Activated naive CD8-positive, alpha-beta T cell treated with anti-CD3 and anti-CD28 coated beads for 36 hours (primary cell): Measurements from ENCODE around the gene GPR107. TPM values are rescaled to one million over a fixed set of nuclear protein-coding genes. Genes with fewer than 3 reads are reported as not detected.
A peak's percentile ranks its signal among the peaks of the same experiment; 100 is the strongest.

Experiments used
- DNase-seq: peaks from one replicate; pipeline ENCODE4 v3.0.0; 2021
- H3K27ac Mint-ChIP-seq: one replicate; pipeline ENCODE4 v1.8.0; 2022; ENCODE audit warnings: mild to moderate bottlenecking, moderate library complexity, mixed read lengths
- H3K27me3 Mint-ChIP-seq: one replicate; pipeline ENCODE4 v1.8.0; 2022; ENCODE audit warnings: mild to moderate bottlenecking, mixed read lengths
- H3K36me3 Mint-ChIP-seq: one replicate; pipeline ENCODE4 v1.8.0; 2021; ENCODE audit warnings: mild to moderate bottlenecking, mixed read lengths
- H3K4me1 Mint-ChIP-seq: one replicate; pipeline ENCODE4 v1.8.0; 2021; ENCODE audit warnings: mixed read lengths
- H3K4me3 Mint-ChIP-seq: one replicate; pipeline ENCODE4 v1.8.0; 2022; ENCODE audit warnings: mild to moderate bottlenecking, moderate library complexity, mixed read lengths
- H3K9me3 Mint-ChIP-seq: one replicate; pipeline ENCODE4 v1.8.0; 2022; ENCODE audit warnings: mixed read lengths
- total RNA-seq, 2 experiments: library from RNA; stranded (reverse); gene quantifications; one replicate each; pipeline ENCODE4 v1.2.3, GENCODE V29; 2021

The GPR107 gene
- total RNA-seq, 2 experiments from 2014 or later, result 17.7 to 19.4 TPM

DNA sequence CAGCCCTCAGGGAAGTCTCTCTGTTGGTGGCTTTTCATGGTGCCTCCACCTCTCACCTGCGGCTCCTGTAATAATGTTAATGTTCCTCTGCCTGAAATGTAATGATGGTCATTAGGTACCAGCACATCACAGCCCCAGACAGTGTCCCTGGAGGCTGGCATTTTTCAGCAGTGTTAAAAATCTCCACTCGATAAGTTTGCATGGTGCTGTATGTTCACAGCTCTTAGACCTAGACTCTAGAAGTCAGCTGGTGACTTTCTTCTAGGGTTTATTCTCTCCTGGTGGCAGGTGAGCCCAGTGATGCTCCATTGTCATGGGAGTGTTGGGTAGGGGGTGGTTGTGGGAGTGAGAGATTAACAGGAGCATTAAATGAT is 53.1 kb downstream of the GPR107 start:
- peak overlapping the region; percentile 63 for H3K27ac Mint-ChIP-seq
- no peak overlapping the region for H3K4me3 Mint-ChIP-seq
- H3K27me3 Mint-ChIP-seq, result no peaks in the 10 kb centered on the region
- no peak for DNase-seq
- H3K9me3 Mint-ChIP-seq, result no peaks in the 10 kb centered on the region
- peaks cover 16% of the 10 kb centered on the region for H3K36me3 Mint-ChIP-seq
- peaks cover 29% of the 10 kb centered on the region for H3K4me1 Mint-ChIP-seq

DNA sequence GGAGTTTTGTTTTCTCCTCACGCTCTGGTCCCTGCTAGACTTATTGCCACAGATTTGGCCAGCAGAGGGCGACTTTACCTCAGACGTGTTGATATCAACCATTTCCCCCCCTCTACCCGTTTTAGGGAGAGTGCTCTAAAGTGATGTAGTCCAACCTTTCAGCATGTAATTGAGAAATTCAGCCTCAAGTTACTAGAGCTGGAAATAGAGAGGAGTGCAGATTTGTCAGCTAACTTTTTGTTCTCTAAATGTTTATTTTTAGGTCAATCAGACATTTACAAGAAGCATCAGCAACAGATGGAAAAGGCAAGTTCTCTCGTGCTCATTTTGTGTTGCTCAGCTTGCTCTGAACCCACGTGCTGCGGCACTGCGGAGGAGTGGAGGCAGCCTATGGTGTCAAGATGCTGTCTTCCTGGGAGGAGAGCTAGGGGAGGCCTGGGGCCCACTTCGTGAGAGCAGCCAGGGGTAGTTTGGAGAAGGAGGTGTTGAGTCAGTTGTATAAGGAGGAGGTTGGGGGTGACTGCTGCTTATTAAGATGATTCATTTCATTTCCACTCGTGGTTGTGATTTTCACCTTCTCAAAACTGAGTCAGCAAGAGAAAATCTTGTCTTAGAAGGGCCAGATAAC is 53.6 kb downstream of the GPR107 start:
- Mint-ChIP-seq H3K36me3 (peaks cover 16% of the 10 kb centered on the region), H3K27me3 (no peaks in the 10 kb centered on the region), H3K4me1 (peaks cover 29% of the 10 kb centered on the region), H3K9me3 (no peaks in the 10 kb centered on the region), H3K27ac (peak overlapping the region; percentile 63), H3K4me3 (no peak overlapping the region)
- DNase-seq, result peak; percentile 69

DNA sequence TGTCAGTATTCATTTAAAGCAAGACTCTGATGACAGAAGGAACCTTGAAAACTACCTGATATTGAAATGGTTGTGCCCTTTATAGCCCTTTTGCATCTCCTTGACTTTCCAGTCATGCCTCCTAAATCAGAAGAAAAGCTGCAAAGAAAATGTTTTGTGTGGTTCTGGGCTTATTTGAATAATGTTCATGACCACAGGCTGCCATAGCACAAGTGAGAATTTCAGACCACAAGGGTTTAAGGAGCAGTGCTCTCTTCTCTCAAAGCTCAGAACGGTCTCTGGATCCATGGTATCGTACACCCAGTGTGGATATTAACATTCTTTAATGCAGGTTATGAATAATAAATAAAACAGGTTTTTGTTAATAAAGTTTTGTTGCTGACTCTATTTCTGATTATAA is 54.2 kb downstream of the GPR107 start:
- peaks cover 29% of the 10 kb centered on the region for H3K4me1 Mint-ChIP-seq
- peaks cover 16% of the 10 kb centered on the region for H3K36me3 Mint-ChIP-seq
- H3K27ac Mint-ChIP-seq, result peak overlapping the region; percentile 42
- no peak for DNase-seq
- no peak overlapping the region for H3K4me3 Mint-ChIP-seq
- H3K27me3 Mint-ChIP-seq, result no peaks in the 10 kb centered on the region
- no peaks in the 10 kb centered on the region for H3K9me3 Mint-ChIP-seq

DNA sequence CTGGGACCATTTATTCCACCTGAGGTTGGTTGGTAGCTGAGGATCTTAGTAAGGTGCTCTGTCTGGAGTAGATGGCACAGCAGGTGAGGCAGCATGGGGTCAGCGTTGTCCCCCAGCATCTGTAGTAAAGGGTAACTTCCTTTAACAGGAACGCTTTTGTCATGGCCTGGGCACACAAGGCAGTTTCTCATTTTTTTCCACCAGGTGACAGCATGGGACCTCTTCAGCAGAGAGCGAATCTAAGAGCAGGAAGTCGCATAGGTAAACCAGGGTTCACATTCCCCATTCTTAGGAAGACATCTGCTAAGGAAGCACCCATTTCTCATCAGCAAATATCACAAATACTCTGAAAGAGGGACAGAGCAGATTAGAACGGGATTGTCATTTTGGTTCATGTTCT is 56.5 kb downstream of the GPR107 start:
- Mint-ChIP-seq H3K4me1 (peaks cover 29% of the 10 kb centered on the region), H3K9me3 (no peaks in the 10 kb centered on the region), H3K27me3 (no peaks in the 10 kb centered on the region), H3K36me3 (peaks cover 14% of the 10 kb centered on the region), H3K27ac (no peak overlapping the region), H3K4me3 (no peak overlapping the region)
- no peak for DNase-seq

DNA sequence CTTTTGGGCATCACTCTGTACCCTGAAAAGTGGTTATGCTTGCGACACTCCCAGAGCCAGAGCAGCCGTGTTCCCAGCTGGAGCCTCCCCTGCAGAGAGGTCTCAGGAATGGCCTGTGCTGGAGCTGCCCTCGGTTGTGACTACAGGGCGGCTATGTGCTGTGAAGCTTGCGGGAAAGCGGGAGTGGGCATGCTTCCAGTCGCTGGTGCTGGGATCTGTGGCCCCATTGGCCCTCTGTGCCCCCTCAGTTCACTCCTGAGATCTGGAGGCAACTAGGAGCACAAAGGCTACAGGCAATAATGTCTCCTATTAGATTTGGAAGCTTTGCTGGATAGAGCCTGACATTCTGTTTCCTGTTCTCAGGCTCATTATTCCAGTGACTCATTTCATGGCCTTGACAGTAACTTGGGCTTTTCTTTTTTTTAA is 56.9 kb downstream of the GPR107 start:
- peaks cover 12% of the 10 kb centered on the region for H3K36me3 Mint-ChIP-seq
- H3K27ac Mint-ChIP-seq, result no peak overlapping the region
- no peak for DNase-seq
- H3K4me3 Mint-ChIP-seq, result no peak overlapping the region
- H3K9me3 Mint-ChIP-seq, result no peaks in the 10 kb centered on the region
- peaks cover 29% of the 10 kb centered on the region for H3K4me1 Mint-ChIP-seq
- H3K27me3 Mint-ChIP-seq, result no peaks in the 10 kb centered on the region

DNA sequence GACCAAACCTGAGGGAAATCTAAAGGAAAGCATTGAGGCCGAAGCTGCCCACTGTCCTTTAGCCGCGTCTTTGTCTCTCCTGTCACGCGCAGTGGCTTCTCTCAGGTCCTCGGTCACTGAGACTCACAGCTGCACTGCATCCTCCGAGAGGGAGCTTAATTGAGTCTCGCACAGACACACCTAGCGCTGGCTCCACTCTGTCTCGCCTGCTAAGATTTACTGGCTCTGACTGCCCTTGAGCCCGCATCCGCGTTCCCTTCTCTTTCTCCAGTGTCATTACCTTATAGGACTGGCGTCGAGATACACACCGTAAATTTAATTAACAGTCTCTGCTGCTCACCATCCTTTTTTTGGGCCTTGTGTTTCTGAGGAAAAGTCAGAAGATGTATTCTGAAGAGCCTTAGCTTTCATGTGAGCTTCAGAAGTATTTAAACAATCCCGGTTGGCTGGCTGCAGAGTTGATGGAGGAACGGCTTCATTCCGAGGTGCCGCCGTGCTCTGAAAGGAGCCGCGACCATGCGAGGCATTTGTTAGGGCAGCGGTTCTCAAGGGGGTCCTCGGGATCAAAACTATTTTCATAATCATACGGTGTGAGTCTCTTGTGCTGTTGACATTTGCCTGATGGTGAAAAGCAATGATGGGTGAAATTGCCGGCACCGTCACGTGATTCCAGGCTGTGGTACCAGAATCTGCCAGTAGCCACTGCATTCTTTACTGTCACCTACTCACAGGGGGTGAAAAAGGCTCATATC is 58.3 kb downstream of the GPR107 start:
- peaks cover 24% of the 10 kb centered on the region for H3K4me1 Mint-ChIP-seq
- no peak for DNase-seq
- H3K27ac Mint-ChIP-seq, result no peak overlapping the region
- no peaks in the 10 kb centered on the region for H3K9me3 Mint-ChIP-seq
- no peak overlapping the region for H3K4me3 Mint-ChIP-seq
- H3K36me3 Mint-ChIP-seq, result peaks cover 9% of the 10 kb centered on the region
- H3K27me3 Mint-ChIP-seq, result no peaks in the 10 kb centered on the region

DNA sequence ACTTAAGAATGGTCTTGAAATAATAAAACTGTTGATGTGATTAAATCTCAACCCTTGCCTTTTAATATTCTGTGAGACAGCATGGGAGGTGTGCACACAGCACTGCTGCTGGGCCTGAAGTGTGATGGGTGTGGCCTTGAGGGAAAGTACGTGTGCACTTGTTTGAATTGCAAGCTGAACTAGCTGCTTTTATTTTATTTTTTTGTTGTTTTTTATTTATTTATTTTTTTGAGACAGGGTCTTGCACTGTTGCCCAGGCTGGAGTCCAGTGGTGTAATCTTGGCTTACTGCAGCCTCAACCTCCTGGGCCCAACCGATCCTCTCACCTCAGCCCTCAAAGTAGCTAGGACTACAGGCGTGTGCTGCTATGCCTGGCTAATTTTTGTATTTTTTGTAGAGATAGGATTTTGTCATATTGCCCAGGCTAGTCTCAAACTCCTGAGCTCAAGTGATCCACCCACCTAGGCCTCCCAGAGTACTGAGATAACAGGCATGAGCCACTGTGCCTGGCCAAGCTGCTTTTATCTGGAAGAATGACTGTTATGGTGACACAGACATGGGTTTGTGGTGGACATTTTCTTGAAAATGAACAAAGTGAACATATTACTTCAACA is 58.9 kb downstream of the GPR107 start:
- no peaks in the 10 kb centered on the region for H3K9me3 Mint-ChIP-seq
- H3K4me3 Mint-ChIP-seq, result no peak overlapping the region
- no peak for DNase-seq
- peaks cover 9% of the 10 kb centered on the region for H3K36me3 Mint-ChIP-seq
- no peak overlapping the region for H3K27ac Mint-ChIP-seq
- H3K27me3 Mint-ChIP-seq, result no peaks in the 10 kb centered on the region
- peaks cover 18% of the 10 kb centered on the region for H3K4me1 Mint-ChIP-seq

DNA sequence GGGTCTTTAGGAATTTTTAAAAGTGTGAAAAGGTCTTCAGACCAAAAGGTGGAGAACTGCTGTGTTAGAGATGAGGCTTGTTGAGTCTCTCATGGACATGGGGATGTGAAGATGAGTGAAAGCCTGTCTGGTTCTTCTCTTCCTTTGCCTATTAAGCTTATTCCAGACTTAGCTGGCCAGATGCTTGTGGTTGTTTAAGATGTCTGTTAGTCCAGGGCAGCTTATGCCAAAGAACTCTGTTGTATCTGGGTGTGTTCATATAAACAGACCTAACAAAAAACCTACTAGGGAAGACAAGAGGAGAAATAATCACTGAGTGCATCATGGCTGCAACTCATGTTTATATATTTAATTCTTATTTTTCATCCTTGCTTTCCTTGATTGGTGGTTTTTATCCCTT is 61.0 kb downstream of the GPR107 start:
- H3K4me1 Mint-ChIP-seq, result peaks cover 13% of the 10 kb centered on the region
- DNase-seq, result no peak
- no peaks in the 10 kb centered on the region for H3K9me3 Mint-ChIP-seq
- H3K27ac Mint-ChIP-seq, result no peak overlapping the region
- H3K4me3 Mint-ChIP-seq, result no peak overlapping the region
- peaks cover 8% of the 10 kb centered on the region for H3K36me3 Mint-ChIP-seq
- no peaks in the 10 kb centered on the region for H3K27me3 Mint-ChIP-seq

DNA sequence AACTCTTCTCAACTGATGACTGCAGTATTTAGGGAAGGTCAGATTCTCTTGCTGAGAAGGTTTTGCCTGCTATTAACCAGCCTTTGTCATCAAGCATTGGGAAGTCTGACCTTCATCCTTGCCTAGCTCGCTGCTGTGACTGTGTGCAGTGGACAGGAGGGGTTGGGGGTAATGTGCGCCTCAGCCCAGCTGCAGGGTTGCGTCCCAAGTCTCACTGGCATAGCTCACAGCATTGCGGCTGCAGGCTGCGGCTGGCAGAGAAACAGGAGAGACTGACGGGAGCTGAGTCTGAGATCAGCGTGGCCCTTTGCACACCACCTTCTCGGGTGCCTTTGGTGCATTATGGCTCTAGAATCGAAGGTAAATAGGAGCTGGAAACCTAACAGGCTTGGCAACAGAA is 62.6 kb downstream of the GPR107 start:
- H3K27me3 Mint-ChIP-seq, result no peaks in the 10 kb centered on the region
- H3K27ac Mint-ChIP-seq, result no peak overlapping the region
- peaks cover 2% of the 10 kb centered on the region for H3K4me1 Mint-ChIP-seq
- DNase-seq, result no peak
- peaks cover 9% of the 10 kb centered on the region for H3K36me3 Mint-ChIP-seq
- no peaks in the 10 kb centered on the region for H3K9me3 Mint-ChIP-seq
- H3K4me3 Mint-ChIP-seq, result no peak overlapping the region

DNA sequence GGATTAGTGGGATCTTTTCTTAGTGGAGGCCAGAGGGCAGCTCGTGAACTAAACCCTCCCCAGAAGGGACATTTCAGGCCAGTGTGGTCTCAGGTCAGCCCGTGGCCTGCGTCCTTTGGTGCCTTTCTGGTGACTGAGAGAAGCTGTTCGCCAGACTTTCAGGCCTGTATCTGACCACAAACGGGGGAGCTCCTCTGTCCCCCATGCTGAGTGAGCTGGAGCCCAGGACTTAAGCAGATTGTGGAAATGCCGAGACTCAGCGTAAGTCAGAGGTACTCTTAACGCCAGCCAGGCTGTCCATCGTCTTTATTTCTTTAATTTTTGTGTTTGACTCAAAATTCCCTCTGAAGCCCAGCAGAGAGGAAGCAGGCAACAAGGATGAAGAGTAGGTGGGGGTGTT is 63.7 kb downstream of the GPR107 start:
- Mint-ChIP-seq H3K27ac (no peak overlapping the region), H3K4me3 (no peak overlapping the region), H3K36me3 (peaks cover 9% of the 10 kb centered on the region), H3K27me3 (no peaks in the 10 kb centered on the region), H3K4me1 (peaks cover 2% of the 10 kb centered on the region), H3K9me3 (no peaks in the 10 kb centered on the region)
- no peak for DNase-seq

DNA sequence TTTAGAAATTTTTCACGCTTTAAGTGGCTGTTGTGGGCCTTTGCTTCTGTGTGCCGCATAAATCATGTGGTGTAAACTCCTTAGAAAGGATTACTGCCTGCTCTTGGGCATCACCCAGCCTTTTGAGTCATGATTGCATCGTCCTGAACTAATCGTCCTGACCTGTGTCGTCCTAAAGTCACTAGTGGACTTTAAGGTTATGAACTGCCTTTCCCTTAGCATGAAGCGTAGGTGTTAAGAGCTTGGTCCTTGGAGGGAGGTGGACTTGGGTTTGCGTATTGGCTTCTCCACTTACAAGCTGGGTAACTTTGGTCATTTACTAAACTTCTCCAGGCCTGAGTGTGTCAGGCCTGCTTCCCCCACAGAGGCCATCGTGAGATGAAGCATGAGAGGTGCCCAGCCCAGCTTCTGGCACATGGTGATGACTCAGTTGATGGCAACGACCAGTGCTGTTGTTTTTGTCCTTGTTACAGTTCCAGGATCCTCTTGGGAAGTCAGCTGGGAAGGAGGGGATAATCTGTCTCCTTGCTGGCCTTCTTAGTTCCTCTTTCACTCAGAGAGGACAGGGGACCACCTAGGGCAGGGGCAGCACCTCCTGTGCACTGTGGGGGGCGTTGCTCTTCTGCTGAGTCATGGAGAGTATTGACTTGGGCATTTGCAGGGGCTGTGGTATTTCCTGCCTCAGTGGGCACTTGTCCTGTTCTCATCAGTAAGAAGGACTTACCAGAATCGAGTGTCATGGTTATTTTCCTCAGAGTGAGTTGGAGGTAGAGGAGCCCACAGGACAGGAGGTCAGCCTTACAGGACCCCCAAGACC is 64.3 kb downstream of the GPR107 start:
- Mint-ChIP-seq H3K27ac (no peak overlapping the region), H3K4me1 (peaks cover 2% of the 10 kb centered on the region), H3K9me3 (no peaks in the 10 kb centered on the region), H3K27me3 (no peaks in the 10 kb centered on the region), H3K4me3 (no peak overlapping the region), H3K36me3 (peaks cover 9% of the 10 kb centered on the region)
- no peak for DNase-seq

DNA sequence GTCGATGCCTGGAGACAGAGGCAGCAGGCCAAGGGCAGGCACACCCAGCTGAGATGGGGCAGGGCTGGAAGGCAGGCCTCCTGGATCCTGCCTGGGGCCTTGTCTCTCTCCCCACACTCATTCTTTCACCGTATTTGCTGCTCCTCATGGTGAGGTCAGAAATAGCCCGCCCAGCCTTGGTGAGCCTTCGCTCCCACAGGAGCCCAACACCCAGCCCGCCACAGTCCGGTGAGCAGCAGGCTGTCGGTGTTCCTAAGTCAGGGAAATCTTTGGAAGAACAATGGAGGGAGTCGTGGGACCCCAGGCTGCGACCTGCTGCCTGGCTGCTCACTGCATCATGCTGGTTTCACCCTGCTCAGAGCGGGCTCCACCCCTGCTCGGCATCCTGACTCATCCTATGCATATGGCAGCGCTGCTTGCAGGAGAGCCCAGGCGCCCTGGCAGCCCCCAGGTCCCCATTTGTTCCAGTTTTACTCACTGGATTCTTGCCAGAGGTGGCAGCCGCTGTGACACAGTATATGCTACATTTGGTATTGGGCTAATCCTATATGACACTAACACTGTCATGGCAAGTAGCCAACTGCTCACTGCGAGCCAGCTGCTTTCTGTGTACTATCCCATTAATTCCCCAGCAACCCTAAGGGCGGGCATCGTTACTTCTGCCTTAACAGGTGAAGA is 65.3 kb downstream of the GPR107 start:
- H3K9me3 Mint-ChIP-seq, result no peaks in the 10 kb centered on the region
- H3K27ac Mint-ChIP-seq, result no peak overlapping the region
- no peaks in the 10 kb centered on the region for H3K27me3 Mint-ChIP-seq
- H3K4me3 Mint-ChIP-seq, result no peak overlapping the region
- H3K4me1 Mint-ChIP-seq, result peaks cover 2% of the 10 kb centered on the region
- H3K36me3 Mint-ChIP-seq, result peaks cover 9% of the 10 kb centered on the region
- no peak for DNase-seq

DNA sequence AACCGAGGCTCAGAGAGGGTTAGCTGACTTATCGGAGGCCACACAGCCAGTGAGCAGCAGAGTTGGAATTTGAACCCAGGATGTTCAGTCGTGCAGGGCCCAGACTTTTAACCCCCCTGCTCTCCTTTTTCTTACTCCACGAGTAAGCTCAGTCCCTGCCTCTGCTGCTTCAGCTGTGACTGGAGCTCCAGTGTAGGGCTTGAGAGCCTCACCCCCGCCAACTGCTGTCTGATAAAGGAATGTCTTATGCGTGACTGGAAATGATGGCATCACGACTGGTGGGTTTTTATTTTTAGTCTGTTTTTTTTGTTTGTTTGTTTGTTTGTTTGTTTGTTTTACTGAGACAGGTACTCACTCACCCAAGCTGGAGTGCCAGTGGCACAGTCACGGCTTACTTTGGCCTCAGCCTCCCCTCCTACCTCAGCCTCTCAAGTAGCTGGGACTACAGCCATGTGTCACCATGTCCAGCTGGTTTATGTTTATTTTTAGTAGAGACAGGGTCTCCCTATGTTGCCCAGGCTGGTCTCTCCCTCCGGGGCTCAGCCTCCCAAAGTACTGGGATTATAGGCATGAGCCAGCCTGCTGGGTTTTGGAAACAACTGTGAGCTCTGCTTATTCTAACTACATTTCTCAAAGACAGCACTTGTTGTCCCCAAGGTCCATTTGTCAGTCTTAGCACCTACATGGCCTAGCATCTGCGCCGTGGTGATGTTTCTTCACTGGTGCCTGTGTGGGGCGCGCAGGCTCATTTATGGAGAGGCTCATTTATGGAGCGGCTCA is 66.0 kb downstream of the GPR107 start:
- DNase-seq, result no peak
- Mint-ChIP-seq H3K4me1 (peaks cover 2% of the 10 kb centered on the region), H3K27ac (no peak overlapping the region), H3K4me3 (no peak overlapping the region), H3K36me3 (peaks cover 9% of the 10 kb centered on the region), H3K27me3 (no peaks in the 10 kb centered on the region), H3K9me3 (no peaks in the 10 kb centered on the region)

DNA sequence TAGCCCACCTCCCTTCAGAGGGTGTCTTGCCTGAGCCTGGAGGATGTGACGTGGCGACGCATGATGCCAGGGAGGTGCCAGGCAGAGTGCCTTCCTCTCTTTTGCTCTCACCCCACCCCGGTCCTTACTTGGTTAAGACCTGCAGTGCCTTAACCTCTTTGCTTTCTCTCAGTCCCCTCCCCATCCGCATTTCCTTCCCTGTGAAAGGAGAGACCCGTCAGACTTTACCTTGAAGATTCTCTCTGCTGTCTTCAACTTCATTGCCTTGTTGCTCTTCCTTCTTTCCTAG is 66.5 kb downstream of the GPR107 start:
- DNase-seq, result no peak
- Mint-ChIP-seq H3K4me1 (peaks cover 2% of the 10 kb centered on the region), H3K9me3 (no peaks in the 10 kb centered on the region), H3K4me3 (no peak overlapping the region), H3K36me3 (peaks cover 8% of the 10 kb centered on the region), H3K27me3 (no peaks in the 10 kb centered on the region), H3K27ac (peak overlapping the region; percentile 18)
